ES-I3 (cell line): ENCODE data around the gene IL18.
"Not testable (repeated sequence)": the region's sequence is repeated elsewhere in the genome, so short reads cannot be mapped to it uniquely, and the experiment has no call there.

Experiments
- H3K36me3 ChIP-seq: 2 replicates; pipeline ENCODE4 v1.6.1; 2013; ENCODE audit warnings: mild to moderate bottlenecking, low read length, control low read depth, moderate library complexity; ENCODE audit not compliant: insufficient read depth
- H3K4me1 ChIP-seq: 2 replicates; pipeline ENCODE4 v1.6.1; 2013; ENCODE audit warnings: mild to moderate bottlenecking, control low read depth, low read length; ENCODE audit not compliant: insufficient read depth
- H3K9ac ChIP-seq: 2 replicates; pipeline ENCODE4 v1.6.1; 2013; ENCODE audit warnings: low read depth, mild to moderate bottlenecking, low read length, moderate library complexity
- H3K9me3 ChIP-seq: 2 replicates; pipeline ENCODE4 v1.6.1; 2013; ENCODE audit warnings: mild to moderate bottlenecking, low read length, moderate library complexity; ENCODE audit not compliant: control insufficient read depth, insufficient read depth

IL18 gene

DNA sequence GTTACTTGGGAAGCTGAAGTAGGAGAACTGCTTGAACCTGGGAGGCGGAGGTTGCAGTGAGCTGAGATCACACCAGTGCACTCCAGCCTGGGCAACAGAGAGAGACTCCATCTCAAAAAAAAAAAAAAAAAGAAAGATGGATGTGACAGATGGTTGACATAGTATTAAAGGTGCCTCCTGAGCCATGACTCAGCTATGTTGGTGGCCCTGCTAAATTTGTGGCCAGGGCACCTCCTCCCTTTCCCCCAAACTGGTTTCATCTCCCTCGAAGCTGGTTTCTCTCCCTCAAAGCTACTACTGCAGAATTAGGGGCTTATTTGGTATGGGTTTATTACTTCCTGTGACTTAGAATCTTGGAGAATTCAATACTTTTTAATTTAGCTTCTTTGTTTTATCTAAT lies 45.7 kb downstream of the IL18 start:
- Histone ChIP-seq H3K9ac (no peak overlapping the region), H3K36me3 (no peaks in the 10 kb centered on the region), H3K4me1 (no peaks in the 10 kb centered on the region), H3K9me3 (no peaks in the 10 kb centered on the region)

DNA sequence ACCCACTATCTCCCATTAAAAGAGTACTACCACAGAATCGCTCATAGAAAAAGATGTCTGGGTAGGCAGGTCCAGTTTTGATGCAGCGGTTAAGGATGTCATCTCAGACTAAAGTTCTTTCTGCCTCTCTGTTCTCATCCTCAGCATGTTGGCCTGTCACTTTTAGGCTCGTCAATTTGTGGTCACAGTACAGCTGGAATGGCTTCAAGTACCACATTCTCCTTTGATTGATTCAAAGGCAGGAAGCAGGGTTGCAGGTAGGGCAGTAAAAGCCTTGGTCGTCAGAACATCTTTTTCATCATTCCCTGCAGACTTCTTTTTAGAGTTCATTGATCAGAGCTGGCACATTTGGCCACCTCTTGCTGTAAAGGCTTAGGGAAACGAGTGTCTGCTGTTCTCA lies 48.5 kb downstream of the IL18 start:
- Histone ChIP-seq H3K4me1 (no peaks in the 10 kb centered on the region), H3K9me3 (no peaks in the 10 kb centered on the region), H3K9ac (no peak overlapping the region), H3K36me3 (no peaks in the 10 kb centered on the region)

DNA sequence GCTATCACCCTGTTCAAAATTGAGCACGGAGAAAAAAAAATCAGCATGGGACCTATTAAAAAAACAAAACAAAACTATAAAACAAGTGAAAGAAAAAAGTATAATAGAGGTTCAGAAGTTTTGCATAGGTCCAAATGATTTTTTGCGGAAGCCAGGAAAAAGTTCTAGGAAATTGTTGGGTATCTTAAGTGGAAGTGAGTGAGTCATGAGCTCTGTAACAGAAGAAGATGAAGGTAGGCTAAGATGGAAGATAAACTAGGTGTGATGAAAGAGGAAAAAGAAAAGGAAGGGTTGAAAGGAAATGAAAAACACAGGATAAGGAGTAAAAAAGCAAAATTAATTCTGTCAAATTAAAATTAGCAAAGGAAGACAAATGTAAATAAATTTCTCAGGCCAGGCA lies 49.4 kb downstream of the IL18 start:
- H3K9ac ChIP-seq: no peak overlapping the region

DNA sequence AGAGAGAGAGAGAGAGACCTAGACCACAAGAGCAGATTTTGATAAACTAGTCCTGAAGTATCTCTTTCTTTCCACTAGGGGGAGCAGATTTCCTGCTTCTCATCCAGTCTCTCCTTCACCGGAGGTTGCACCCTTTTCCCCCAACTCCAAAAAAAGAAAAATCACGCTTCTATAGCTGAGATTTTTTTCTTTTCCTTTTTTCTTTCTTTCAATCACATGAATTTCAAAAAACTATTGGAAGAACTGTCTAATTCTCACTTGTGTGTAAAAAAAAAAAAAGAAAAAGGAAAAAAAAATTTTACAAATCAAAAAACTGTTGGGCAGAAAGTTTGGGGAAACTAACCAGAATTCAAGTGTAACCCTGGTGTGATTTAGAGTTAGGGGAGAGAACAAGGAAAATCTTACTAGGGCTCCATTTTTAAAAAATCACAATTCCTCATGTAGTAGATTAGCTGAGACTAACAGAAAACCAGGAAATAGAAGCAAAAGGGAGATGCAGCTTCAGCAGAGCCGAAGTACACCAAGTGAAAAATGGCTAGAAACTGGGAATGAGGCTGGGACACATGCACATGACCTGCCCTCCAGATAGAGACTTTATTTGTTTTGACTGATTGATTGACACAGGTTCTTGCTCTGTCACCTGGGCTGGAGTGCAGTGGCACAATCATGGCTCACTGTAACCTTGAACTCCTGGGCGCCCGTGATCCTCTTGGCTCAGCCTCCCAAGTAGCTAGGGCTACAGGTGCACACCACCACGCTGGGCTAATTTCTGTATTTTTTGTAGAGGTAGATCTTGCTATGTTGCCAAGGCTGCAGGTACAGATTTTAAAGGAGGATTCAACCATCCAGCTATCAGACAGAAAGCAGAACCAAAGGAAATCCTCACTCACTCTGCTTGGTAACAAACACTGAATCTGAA lies 50.1 kb downstream of the IL18 start:
- Histone ChIP-seq H3K36me3 (no peaks in the 10 kb centered on the region), H3K9me3 (no peaks in the 10 kb centered on the region), H3K9ac (no peak overlapping the region), H3K4me1 (no peaks in the 10 kb centered on the region)

More for the DNA sequence above, 49.4 kb downstream of the IL18 start:
- Histone ChIP-seq H3K4me1 (no peaks in the 10 kb centered on the region), H3K9me3 (no peaks in the 10 kb centered on the region), H3K36me3 (no peaks in the 10 kb centered on the region)

DNA sequence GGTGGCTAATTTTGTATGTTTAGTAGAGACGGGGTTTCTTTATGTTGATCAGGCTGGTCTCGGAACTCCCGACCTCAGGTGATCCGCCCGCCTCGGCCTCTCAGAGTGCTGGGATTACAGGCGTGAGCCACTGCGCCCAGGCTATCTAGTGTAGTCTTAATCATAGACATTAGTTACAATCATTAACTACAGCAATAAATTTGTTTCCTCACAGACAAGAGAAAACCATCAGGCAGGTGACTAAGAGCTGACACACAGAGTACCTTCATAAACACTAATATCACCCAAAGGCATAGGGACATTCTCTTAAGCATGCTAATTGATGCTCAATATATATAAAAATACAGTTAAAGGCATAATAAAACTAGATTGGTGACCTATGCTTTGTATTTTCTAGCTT lies 57.8 kb downstream of the IL18 start:
- no peaks in the 10 kb centered on the region for H3K9me3 ChIP-seq
- H3K4me1 ChIP-seq: no peaks in the 10 kb centered on the region
- no peak overlapping the region for H3K9ac ChIP-seq
- no peaks in the 10 kb centered on the region for H3K36me3 ChIP-seq

DNA sequence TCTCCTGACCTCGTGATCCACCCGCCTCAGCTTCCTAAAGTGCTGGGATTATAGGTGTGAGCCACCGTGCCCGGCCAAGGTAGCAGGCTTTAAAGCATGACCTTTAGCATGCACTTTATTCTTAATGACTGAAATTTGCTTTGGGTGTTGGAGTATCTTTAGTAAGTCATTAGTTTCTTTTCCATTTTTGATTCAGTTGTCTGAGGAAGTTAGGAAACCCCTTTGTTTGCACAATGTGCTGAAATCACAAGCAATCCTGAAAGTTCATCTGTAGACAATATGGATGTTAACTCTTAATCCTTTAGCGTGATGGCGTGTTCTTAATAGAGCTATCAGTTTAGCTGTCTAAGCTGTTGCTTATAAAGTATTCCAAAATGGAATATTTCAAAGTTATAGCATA lies 60.4 kb downstream of the IL18 start:
- Histone ChIP-seq H3K9me3 (no peaks in the 10 kb centered on the region), H3K4me1 (no peaks in the 10 kb centered on the region), H3K9ac (no peak overlapping the region), H3K36me3 (no peaks in the 10 kb centered on the region)

DNA sequence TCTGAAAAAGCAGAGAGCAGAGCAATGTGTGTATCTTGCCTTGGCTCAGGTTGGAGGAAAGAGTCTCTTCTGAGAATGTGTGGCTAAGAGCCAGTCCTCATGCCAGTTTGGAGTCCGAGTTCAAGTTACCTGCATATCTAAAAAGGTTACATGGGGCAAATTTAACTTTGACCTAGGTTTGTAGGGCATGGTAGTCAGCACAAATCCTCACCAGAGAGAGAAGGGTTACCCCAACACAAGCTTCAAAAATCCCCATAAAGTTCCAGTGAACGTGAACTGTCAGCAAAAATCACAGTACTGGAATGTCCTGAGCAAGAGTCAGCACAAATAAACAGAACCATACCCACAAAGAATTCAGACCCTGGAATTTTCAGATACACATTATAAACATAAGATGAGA lies 63.4 kb downstream of the IL18 start:
- no peaks in the 10 kb centered on the region; the same call in 1 of the 2 replicates for H3K36me3 ChIP-seq
- H3K9me3 ChIP-seq: no peaks in the 10 kb centered on the region
- H3K9ac ChIP-seq: no peak overlapping the region
- no peaks in the 10 kb centered on the region for H3K4me1 ChIP-seq

DNA sequence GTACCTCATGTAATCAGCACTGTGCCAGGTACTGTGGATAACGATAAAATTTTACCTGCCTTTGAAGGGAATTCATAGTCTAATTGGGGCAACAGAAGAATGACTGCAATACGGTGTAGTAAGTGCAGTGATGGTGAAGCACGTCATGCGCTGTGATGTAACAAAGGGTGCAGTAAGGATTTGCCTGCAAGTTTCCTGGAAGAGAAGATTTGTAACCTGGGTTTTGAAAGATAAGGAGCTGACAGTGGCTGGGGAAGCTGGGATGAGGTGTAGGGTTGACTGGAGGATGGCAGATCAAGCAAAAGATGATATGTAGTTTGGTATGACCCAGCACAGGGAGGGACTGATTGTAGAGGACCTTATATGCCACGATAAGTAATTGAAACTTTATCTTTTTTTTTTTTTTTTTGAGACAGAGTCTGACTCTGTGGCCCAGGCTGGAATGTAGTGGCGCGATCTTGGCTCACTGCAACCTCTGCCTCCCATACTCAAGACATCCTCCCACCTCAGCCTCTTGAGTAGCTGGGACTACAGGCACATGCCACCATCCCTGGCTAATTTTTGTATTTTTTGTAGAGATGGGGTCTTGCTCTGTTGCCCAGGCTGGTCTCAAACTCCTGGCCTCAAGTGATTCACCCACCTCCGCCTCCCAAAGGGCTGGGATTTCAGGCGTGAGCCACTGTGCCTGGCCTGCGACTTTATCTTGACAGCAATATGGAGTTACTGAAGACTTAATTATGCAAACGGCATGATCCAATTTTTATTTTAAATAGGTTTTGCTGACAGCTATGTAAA lies 66.0 kb downstream of the IL18 start:
- H3K9me3 ChIP-seq: no peaks in the 10 kb centered on the region
- no peak overlapping the region for H3K9ac ChIP-seq
- no peaks in the 10 kb centered on the region for H3K4me1 ChIP-seq
- H3K36me3 ChIP-seq: no peaks in the 10 kb centered on the region; the same call in 1 of the 2 replicates

DNA sequence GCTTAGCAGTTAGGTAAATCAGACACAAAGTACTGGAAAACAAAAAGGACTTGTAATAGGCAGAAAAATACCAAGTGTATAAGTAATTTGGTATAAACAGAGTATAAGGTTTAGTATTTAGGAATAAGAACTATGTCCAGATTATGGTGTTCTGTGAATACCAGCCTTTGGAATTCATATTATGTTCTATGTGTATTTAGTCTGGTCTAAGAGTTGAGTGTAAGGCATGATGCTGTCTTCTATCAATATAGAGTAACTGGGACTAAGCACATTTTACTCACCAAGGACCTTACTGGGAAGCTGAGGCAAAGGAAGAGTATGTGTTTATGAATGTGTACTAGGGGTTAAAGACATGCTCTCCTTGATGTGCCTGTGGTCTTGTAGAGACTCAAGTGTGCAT lies 67.7 kb downstream of the IL18 start:
- no peaks in the 10 kb centered on the region for H3K4me1 ChIP-seq
- H3K36me3 ChIP-seq: peaks cover 9% of the 10 kb centered on the region
- H3K9ac ChIP-seq: no peak overlapping the region
- no peaks in the 10 kb centered on the region for H3K9me3 ChIP-seq

DNA sequence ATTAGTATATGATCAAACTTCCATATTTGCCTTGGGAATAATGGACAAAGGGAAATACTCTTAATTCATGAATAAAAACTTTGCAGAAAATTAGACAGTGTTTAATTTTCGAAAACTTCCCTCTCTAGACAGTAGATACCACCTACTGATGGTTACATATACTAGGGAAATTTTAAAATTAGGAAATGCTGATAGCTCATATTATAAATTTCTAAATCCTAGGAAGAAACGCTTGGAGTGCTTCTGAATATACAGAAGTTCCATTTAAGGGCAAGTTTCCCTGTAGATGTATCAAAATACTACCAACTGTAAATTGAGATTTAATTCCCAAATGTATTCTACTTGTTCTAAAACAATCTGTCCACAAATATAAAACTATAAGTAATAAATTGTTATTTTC lies 68.6 kb downstream of the IL18 start:
- not testable (repeated sequence) for H3K4me1 ChIP-seq, H3K9me3 ChIP-seq, H3K9ac ChIP-seq
- peaks cover 10% of the 10 kb centered on the region for H3K36me3 ChIP-seq
